HepG2 (cell line): ENCODE measurements around the gene CBY1. TPM values are rescaled to one million over a fixed set of nuclear protein-coding genes. Genes with fewer than 3 reads are reported as not detected.

Experiments used
- ATAC-seq: fragments of 200-7000 bp; cut with Tn5 transposase; 3 replicates; pipeline ENCODE4 v1.9.1; 2020; ENCODE audit warnings: mild to moderate bottlenecking, moderate library complexity
- BruUV-seq: library from RNA; stranded (reverse); fragments of 400-500 nt; replicated peaks from 2 replicates; lab custom pipeline; 2021; lab: Mats Ljungman, UMichigan
- CTCF ChIA-PET: fragments of 300-600 bp; formaldehyde crosslinking; extraction: SDS; loops from one replicate; lab custom pipeline; 2021; ENCODE audit warnings: low total read pairs, inconsistent platforms, low intra/inter-chr PET ratio; lab: Yijun Ruan, JAX
- POLR2A ChIA-PET: fragments of 350-600 bp; sonication (Branson Sonifier 250); formaldehyde crosslinking; loops from one replicate; lab custom pipeline; 2020; ENCODE audit warnings: antibody characterized with exemption, inconsistent platforms; lab: Yijun Ruan, JAX
- DNase-seq: peaks from one replicate; pipeline ENCODE4 v3.0.0-alpha.2; 2015; ENCODE audit warnings: low spot score
- FAIRE-seq: peaks from 3 replicates; lab custom pipeline; 2011; peaks lifted over from hg19 to GRCh38; lab: Jason Lieb, UNC
- H2AFZ ChIP-seq: one replicate; pipeline ENCODE4 v1.6.1; 2011; ENCODE audit warnings: low read length, inconsistent platforms
- H3K27ac ChIP-seq: fragments of 300-600 bp; 3 replicates; pipeline ENCODE4 v1.8.0; 2011; ENCODE audit warnings: mixed run types, mild to moderate bottlenecking, mixed read lengths, low read length, inconsistent platforms; ENCODE audit not compliant: insufficient read depth; ENCODE audit errors: extremely low read length
- H3K27me3 ChIP-seq, 2 experiments: fragments of 200-600 bp in 1 of 2; 2 replicates in 1 of 2; 3 replicates in 1 of 2; pipeline versions ENCODE4 v1.6.0 to v1.8.0; 2011; ENCODE audit warnings: low read length in 2 of 2, mild to moderate bottlenecking in 2 of 2, moderate library complexity in 2 of 2, inconsistent platforms in 1 of 2; ENCODE audit not compliant: insufficient read depth in 2 of 2, control insufficient read depth in 1 of 2
- H3K36me3 ChIP-seq, 2 experiments: fragments of 200-600 bp in 1 of 2; replicated peaks in 1 of 2; 2 replicates in 1 of 2; 3 replicates in 1 of 2; pipeline versions ENCODE4 v1.5.1 to v1.8.0; 2011; ENCODE audit warnings: low read length in 2 of 2, inconsistent platforms in 1 of 2; ENCODE audit not compliant: insufficient read depth in 2 of 2, control insufficient read depth in 1 of 2
- H3K4me1 ChIP-seq: 2 replicates; pipeline ENCODE4 v1.5.1; 2012; ENCODE audit warnings: low read length, inconsistent platforms; ENCODE audit not compliant: insufficient read depth
- H3K4me2 ChIP-seq: 2 replicates; pipeline ENCODE4 v1.6.0; 2011; ENCODE audit warnings: low read depth, low read length, inconsistent platforms
- H3K4me3 ChIP-seq, 3 experiments: fragments of 200-600 bp in 1 of 3; sonication (generic), shearing (Covaris generic) in 1 of 3; replicated peaks in 1 of 3; 2 replicates each; pipeline ENCODE4 v1.5.1; 2011 to 2016; ENCODE audit warnings: low read length in 3 of 3, inconsistent platforms in 2 of 3, low read depth in 2 of 3, mild to moderate bottlenecking in 2 of 3, control low read depth in 1 of 3, mixed read lengths in 1 of 3; ENCODE audit not compliant: insufficient read depth in 1 of 3
- H3K79me2 ChIP-seq: one replicate; pipeline ENCODE4 v1.6.1; 2011; ENCODE audit warnings: low read length, inconsistent platforms; ENCODE audit not compliant: insufficient read depth
- H3K9ac ChIP-seq: 2 replicates; pipeline ENCODE4 v1.6.0; 2011; ENCODE audit warnings: mild to moderate bottlenecking, low read depth, low read length, inconsistent platforms; ENCODE audit not compliant: insufficient read depth
- H3K9me3 ChIP-seq: 2 replicates; pipeline ENCODE4 v1.5.1; 2012; ENCODE audit warnings: mild to moderate bottlenecking, low read length
- H4K20me1 ChIP-seq: 2 replicates; pipeline ENCODE4 v1.6.0; 2011; ENCODE audit warnings: inconsistent platforms, mild to moderate bottlenecking, low read length, moderate library complexity; ENCODE audit not compliant: insufficient read depth
- ATF7 ChIP-seq, 2 experiments: fragments of 450-650 bp in 1 of 2; sonication (generic) in 1 of 2; formaldehyde crosslinking in 1 of 2; IDR thresholded peaks; 2 replicates each; pipeline versions ENCODE4 v1.4.0 to v1.6.1; 2016 to 2020; ENCODE audit warnings: antibody characterized with exemption in 1 of 2, mild to moderate bottlenecking in 1 of 2, missing genetic modification reagents in 1 of 2
- EZH2 ChIP-seq: conservative IDR thresholded peaks from 2 replicates; pipeline ENCODE4 v1.6.1; 2012; ENCODE audit warnings: mild to moderate bottlenecking, low read depth, low read length, moderate library complexity
- FLYWCH1 ChIP-seq: sonication (generic); formaldehyde crosslinking; IDR thresholded peaks from 2 replicates; pipeline ENCODE4 v1.8.1; 2023; ENCODE audit warnings: mild to moderate bottlenecking, missing genetic modification reagents
- FOSL1 ChIP-seq: sonication (generic); formaldehyde crosslinking; IDR thresholded peaks from 2 replicates; pipeline ENCODE4 v1.9.0; 2021; ENCODE audit warnings: missing genetic modification reagents, borderline replicate concordance
- KAT8 ChIP-seq: IDR thresholded peaks from 2 replicates; pipeline ENCODE4 v1.6.1; 2016; ENCODE audit warnings: missing genetic modification reagents, missing compliant biosample characterization
- KDM6A ChIP-seq: IDR thresholded peaks from 2 replicates; pipeline ENCODE4 v1.6.1; 2016; ENCODE audit warnings: low read depth
- MZF1 ChIP-seq: sonication (generic); formaldehyde crosslinking; IDR thresholded peaks from 2 replicates; pipeline ENCODE4 v1.8.1; 2023; ENCODE audit warnings: mild to moderate bottlenecking, missing genetic modification reagents, borderline replicate concordance
- RELA ChIP-seq: sonication (generic); formaldehyde crosslinking; IDR thresholded peaks from 2 replicates; pipeline ENCODE4 v1.4.0; 2020; ENCODE audit warnings: missing genetic modification reagents
- SIX1 ChIP-seq: sonication (generic); formaldehyde crosslinking; IDR thresholded peaks from 2 replicates; pipeline ENCODE4 v1.4.0; 2020; ENCODE audit warnings: missing genetic modification reagents, borderline replicate concordance
- ZC3H4 ChIP-seq: sonication (generic); formaldehyde crosslinking; IDR thresholded peaks from 2 replicates; pipeline ENCODE4 v1.4.0; 2020; ENCODE audit warnings: missing genetic modification reagents, borderline replicate concordance
- ZNF552 ChIP-seq: sonication (generic); formaldehyde crosslinking; IDR thresholded peaks from 2 replicates; pipeline ENCODE4 v1.9.0; 2022; ENCODE audit warnings: missing genetic modification reagents, mild to moderate bottlenecking, borderline replicate concordance
- ZNF589 ChIP-seq: sonication (generic); formaldehyde crosslinking; conservative IDR thresholded peaks from 2 replicates; pipeline ENCODE4 v1.8.0; 2022; ENCODE audit warnings: mild to moderate bottlenecking, moderate library complexity, missing genetic modification reagents
- ZZZ3 ChIP-seq: sonication (generic); formaldehyde crosslinking; IDR thresholded peaks from 2 replicates; pipeline ENCODE4 v1.4.0; 2020; ENCODE audit warnings: missing genetic modification reagents, mild to moderate bottlenecking, borderline replicate concordance
- WGBS: methylation state at CpG from one replicate; pipeline ENCODE4 v1.1.6; 2017; ENCODE audit warnings: low lambda C conversion rate; 5-methylcytosine and 5-hydroxymethylcytosine counted together
- in situ Hi-C: cut with HindIII; loops from 2 replicates; pipeline ENCODE4 v1.10.0; 2017; ENCODE audit warnings: low pct_unique_long_range_greater_than_20kb; ENCODE audit not compliant: extremely low pct_ligation_motif_present
- intact Hi-C: fragments of 100-400 bp; cut with micrococcal nuclease; formaldehyde crosslinking; loops from one replicate; pipeline ENCODE4 v1.10.0; 2022; ENCODE audit not compliant: unreplicated experiment
- polyA plus RNA-seq, 8 experiments: library from polyadenylated mRNA; depleted of rRNA in 3 of 8; stranded (reverse) in 7 of 8; unstranded in 1 of 8; fragments of >200 nt; fragmentation: Illumina TruSeq in 4 of 8; extraction: Trizol in 4 of 8; gene quantifications; 2 replicates each; pipeline versions ENCODE4 v1.2.1 to v1.2.3, GENCODE V29; 2011 to 2016; ENCODE audit warnings: low read depth in 4 of 8, missing spikeins in 1 of 8, mixed read lengths in 1 of 8; ENCODE audit not compliant: insufficient read depth in 1 of 8
- total RNA-seq, 5 experiments: library from RNA; depleted of rRNA; stranded (reverse); fragments of >200 nt; fragmentation: Illumina TruSeq; extraction: Trizol; gene quantifications; 2 replicates each; pipeline ENCODE4 v1.2.3, GENCODE V29; 2016; ENCODE audit warnings: low read depth in 1 of 5
- TF ChIP-seq, protein P1 (sequence below): sonication (generic); formaldehyde crosslinking; conservative IDR thresholded peaks from 2 replicates; pipeline ENCODE4 v1.4.0; 2020; ENCODE audit warnings: missing genetic modification reagents
- TF ChIP-seq, protein P2 (sequence below): sonication (generic); formaldehyde crosslinking; IDR thresholded peaks from 2 replicates; pipeline ENCODE4 v1.5.0; 2020; ENCODE audit warnings: missing genetic modification reagents, mild to moderate bottlenecking, borderline replicate concordance

The CBY1 gene
- total and polyA plus RNA-seq, 2 of the 13 experiments (the other 11 are each of a cell fraction or from before 2014, with no cell fraction given), result 19.7 to 20.3 TPM

DNA sequence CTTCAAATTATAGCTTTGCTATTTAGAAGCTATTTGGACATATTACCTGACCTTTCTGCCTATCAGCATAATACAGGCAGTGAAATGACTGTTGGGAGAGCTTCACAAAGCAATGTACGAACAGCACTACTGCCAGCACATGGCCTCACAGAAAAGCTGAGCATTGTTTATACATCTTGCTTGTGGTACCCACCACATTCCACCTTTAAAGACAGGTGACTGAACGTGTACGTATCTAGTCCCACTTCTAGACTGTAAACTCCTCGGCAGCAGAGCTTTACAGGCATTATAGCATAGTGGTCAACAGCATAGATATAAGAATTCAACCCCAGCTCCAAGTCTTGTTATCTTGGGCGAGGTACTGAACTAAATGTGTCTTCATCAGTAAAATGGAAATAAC is 42.7 kb downstream of the CBY1 start:
- 49% methylated on average over 5 of the region's 5 CpGs for WGBS
- ChIA-PET CTCF (no interaction called here), POLR2A (interaction anchor here (1.5 to 9.9 kb wide), 2 partner anchors 8 to 16 kb away, joined by 5 to 102 read pairs; partner anchors contain the start of gene TOMM22)
- Histone ChIP-seq H2AFZ (no peak overlapping the region), H3K4me1 (peaks cover 78% of the 10 kb centered on the region), H3K36me3 (no peaks in the 10 kb centered on the region), H3K9me3 (no peaks in the 10 kb centered on the region), H3K27ac (peak overlapping the region; percentile 84), H3K4me2 (peak overlapping the region; percentile 76), H4K20me1 (peaks cover 5% of the 10 kb centered on the region; the same call in 1 of the 2 replicates), H3K4me3 (peak overlapping the region; percentile 77 to 98 (median 91)), H3K79me2 (peaks cover 46% of the 10 kb centered on the region), H3K9ac (peak overlapping the region; percentile 95), H3K27me3 (no peaks in the 10 kb centered on the region; a peak in 1 of 5 replicates)
- in situ Hi-C loops (no loop called here), intact Hi-C loops (no loop called here)
- ATAC-seq (no peak), DNase-seq (no peak), FAIRE-seq (no peak)
- TF ChIP-seq ZNF552 (no peak), RELA (CRISPR knock-in tag) (no peak), KAT8 (CRISPR knock-in tag) (0 out of 2 replicates have a peak, but pooled peaks have one; percentile 23)
- BruUV-seq, result no TSS peak

DNA sequence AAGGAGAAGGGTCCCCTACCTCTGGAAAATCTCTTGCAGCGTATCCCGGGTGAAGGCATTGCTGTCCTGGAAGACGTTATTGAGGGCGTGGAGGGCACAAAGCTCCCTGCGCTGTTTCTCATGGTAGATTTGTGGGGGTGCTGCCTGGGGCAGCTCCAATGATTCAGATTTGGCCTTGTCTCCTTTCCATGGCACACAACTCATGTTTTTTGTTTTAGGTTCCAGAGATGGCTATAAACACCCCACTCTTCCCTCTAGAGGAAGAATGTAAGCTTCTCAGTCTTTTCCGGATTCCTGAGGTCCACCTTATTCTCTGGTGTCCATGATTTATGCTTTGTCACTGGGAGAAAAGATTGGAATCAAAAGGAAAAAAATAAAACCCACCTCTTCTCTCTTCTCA is 43.3 kb downstream of the CBY1 start:
- H3K79me2 ChIP-seq, result peaks cover 42% of the 10 kb centered on the region
- ChIA-PET POLR2A (interaction anchor here (1.5 to 9.9 kb wide), 2 partner anchors 8 to 17 kb away, joined by 5 to 102 read pairs; partner anchors contain the start of gene TOMM22), CTCF (no interaction called here)
- WGBS, result 13% methylated on average over 6 of the region's 6 CpGs
- H2AFZ ChIP-seq, result no peak overlapping the region
- H3K27ac ChIP-seq, result peak overlapping the region; percentile 84
- DNase-seq (peak; percentile 21), ATAC-seq (no peak), FAIRE-seq (no peak)
- peaks cover 5% of the 10 kb centered on the region; the same call in 1 of the 2 replicates for H4K20me1 ChIP-seq
- peak overlapping the region; percentile 95 for H3K9ac ChIP-seq
- H3K4me3 ChIP-seq, result peak overlapping the region; percentile 77 to 98 (median 91)
- BruUV-seq, result TSS peak; percentile 86
- in situ Hi-C loops, result no loop called here
- H3K9me3 ChIP-seq, result no peaks in the 10 kb centered on the region
- peaks cover 72% of the 10 kb centered on the region for H3K4me1 ChIP-seq
- no peaks in the 10 kb centered on the region; a peak in 1 of 5 replicates for H3K27me3 ChIP-seq
- intact Hi-C loops, result no loop called here
- no peaks in the 10 kb centered on the region for H3K36me3 ChIP-seq
- peak overlapping the region; percentile 76 for H3K4me2 ChIP-seq
- TF ChIP-seq, protein P1, sequence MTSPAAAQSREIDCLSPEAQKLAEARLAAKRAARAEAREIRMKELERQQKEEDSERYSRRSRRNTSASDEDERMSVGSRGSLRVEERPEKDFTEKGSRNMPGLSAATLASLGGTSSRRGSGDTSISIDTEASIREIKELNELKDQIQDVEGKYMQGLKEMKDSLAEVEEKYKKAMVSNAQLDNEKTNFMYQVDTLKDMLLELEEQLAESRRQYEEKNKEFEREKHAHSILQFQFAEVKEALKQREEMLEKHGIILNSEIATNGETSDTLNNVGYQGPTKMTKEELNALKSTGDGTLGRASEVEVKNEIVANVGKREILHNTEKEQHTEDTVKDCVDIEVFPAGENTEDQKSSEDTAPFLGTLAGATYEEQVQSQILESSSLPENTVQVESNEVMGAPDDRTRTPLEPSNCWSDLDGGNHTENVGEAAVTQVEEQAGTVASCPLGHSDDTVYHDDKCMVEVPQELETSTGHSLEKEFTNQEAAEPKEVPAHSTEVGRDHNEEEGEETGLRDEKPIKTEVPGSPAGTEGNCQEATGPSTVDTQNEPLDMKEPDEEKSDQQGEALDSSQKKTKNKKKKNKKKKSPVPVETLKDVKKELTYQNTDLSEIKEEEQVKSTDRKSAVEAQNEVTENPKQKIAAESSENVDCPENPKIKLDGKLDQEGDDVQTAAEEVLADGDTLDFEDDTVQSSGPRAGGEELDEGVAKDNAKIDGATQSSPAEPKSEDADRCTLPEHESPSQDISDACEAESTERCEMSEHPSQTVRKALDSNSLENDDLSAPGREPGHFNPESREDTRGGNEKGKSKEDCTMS, result no peak
- no peak for TF ChIP-seq ZZZ3 (CRISPR knock-in tag)
- TF ChIP-seq ZC3H4 (CRISPR knock-in tag), result no peak
- no peak for TF ChIP-seq ATF7 (IDR thresholded peaks at IDR 0.05)
- TF ChIP-seq ATF7 (CRISPR knock-in tag; IDR thresholded peaks at IDR 0.05), result no peak
- no peak for TF ChIP-seq SIX1 (CRISPR knock-in tag)
- TF ChIP-seq FLYWCH1 (CRISPR knock-in tag), result no peak
- no peak for TF ChIP-seq MZF1 (CRISPR knock-in tag)
- TF ChIP-seq FOSL1 (CRISPR knock-in tag), result no peak
- no peak for TF ChIP-seq ZNF589
- TF ChIP-seq, protein P2, sequence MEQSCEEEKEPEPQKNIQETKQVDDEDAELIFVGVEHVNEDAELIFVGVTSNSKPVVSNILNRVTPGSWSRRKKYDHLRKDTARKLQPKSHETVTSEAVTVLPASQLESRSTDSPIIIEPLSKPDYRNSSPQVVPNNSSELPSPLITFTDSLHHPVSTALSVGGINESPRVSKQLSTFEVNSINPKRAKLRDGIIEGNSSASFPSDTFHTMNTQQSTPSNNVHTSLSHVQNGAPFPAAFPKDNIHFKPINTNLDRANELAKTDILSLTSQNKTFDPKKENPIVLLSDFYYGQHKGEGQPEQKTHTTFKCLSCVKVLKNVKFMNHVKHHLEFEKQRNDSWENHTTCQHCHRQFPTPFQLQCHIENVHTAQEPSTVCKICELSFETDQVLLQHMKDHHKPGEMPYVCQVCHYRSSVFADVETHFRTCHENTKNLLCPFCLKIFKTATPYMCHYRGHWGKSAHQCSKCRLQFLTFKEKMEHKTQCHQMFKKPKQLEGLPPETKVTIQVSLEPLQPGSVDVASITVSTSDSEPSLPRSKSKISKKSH (CRISPR knock-in tag), result no peak
- no peak for TF ChIP-seq EZH2
- TF ChIP-seq KDM6A (CRISPR knock-in tag), result no peak
